GM19397 (cell line): ENCODE measurements around the gene CARNS1.
A peak's percentile ranks its signal among the peaks of the same experiment; 100 is the strongest.

Source experiments
- ATAC-seq: cut with Tn5 transposase; IDR thresholded peaks from one replicate; pipeline ENCODE4 v1.9.1; 2021; ENCODE audit warnings: mild to moderate bottlenecking, moderate library complexity; ENCODE audit not compliant: unreplicated experiment

Gene CARNS1

GRCh38 chr11:67375320-67376055 lies 40.0 kb upstream of the CARNS1 start:
- no peak for ATAC-seq

DNA sequence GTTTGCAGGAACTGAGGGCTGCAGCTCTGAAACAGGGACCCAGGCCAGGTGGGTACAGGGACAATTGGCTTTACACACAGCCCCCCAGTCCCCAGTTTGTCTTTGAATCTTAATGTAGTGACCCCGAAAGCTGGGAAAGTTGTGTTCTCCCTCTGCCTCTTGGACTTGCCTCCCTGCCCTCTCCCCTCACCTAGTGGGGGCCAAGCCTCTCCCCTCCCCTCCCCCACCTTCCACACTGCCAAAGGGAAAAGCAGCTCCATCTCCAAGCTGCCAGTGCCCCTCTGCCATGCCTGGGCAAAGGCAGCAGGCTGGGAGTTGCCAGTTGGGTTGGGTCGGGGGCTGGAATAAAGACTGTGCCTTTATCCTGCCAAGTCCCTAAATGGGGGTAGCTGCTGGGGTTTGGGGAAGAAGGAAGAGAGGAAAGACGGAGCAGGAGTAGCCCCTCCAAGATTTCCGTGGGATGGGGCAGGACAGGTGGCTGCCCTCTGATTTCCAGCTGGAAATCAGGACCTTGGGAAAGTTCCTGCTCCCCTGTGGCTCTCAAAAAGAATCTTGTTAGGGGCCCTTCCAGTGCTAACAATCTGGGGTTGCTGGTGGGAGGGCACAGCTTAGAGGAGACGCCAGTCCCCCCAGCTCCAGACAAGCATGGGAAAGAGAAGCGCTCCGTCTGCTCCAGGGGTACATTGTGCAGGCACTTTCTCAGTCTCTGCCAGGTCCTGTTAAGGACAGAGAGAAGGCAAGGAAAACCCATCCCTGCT lies 39.2 kb upstream of the CARNS1 start:
- ATAC-seq = no peak

- no peak for ATAC-seq
Measured at GRCh38 chr11:67376873-67377808, 38.3 kb upstream of the CARNS1 start.

DNA sequence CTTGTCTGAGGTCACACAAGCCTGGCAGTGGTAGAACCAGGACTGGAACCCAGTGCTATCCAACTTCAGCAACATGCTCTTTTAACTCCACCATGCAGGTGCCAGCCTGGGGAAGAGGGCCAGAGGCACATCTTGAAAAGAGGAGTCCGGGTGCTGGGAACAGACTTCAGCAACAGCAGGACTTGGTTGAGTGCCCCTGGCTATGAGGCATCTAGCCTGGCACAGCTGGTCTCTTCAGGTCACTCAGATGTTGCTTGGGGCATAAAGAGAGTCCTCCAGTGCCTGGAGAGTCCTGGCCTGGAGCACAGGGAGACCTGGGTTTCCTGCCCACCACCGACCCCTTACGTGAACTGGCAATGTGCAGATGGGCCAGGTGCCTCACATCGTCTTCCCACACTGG lies 36.9 kb upstream of the CARNS1 start:
- no peak for ATAC-seq

GRCh38 chr11:67379061-67380058 lies 36.1 kb upstream of the CARNS1 start:
- ATAC-seq = no peak

- no peak for ATAC-seq
Measured at GRCh38 chr11:67381244-67381972, 34.1 kb upstream of the CARNS1 start.

- ATAC-seq = no peak
Measured at GRCh38 chr11:67382276-67383136, 33.0 kb upstream of the CARNS1 start.

- ATAC-seq = no peak
Measured at GRCh38 chr11:67384851-67385366, 30.6 kb upstream of the CARNS1 start.

- no peak for ATAC-seq
Measured at GRCh38 chr11:67387069-67387468, 28.4 kb upstream of the CARNS1 start.

DNA sequence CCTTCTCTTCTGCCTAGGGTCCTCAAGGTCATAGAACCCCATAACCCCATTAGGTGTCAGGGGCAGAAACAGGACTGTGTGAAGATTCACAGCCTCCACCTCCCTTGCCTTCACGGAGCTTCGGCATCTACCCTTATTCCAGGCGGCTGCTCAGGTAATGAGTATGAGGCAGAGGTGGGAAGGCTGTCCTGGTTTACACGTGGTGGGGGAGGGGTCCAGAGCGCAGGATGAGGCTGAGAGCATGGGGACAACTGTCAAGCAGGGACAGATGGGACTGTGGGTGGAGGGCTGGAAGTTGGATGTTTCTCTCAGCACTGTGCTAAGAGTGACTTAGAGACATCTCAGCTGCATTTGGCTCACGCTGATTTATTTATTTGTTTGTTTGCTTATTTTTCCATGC lies 28.0 kb upstream of the CARNS1 start:
- no peak for ATAC-seq

GRCh38 chr11:67389477-67389876 lies 26.0 kb upstream of the CARNS1 start:
- ATAC-seq = no peak

DNA sequence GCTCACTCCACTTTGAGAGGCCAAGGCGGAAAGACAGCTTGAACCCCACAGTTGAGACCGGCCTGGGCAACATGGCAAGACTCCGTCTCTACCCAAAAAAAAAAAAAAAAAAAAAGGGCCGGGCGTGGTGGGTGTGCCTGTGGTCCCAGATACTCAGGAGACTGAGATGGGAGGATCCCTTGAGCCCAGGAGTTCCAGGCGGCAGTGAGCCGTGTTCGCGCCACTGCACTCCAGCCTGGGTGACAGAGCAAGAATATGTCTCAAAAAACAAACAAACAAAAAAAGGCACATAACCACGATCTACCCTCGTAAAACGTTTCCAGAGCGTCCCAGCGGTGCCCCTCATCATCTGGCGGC lies 24.6 kb upstream of the CARNS1 start:
- ATAC-seq = no peak

- peak; percentile 69 for ATAC-seq
Measured at GRCh38 chr11:67391304-67392182, 23.9 kb upstream of the CARNS1 start, which contains the start of gene RAD9A. RAD9A (plus strand) TSS chr11:67391986; CDS start chr11:67392045, 59 bp downstream.

DNA sequence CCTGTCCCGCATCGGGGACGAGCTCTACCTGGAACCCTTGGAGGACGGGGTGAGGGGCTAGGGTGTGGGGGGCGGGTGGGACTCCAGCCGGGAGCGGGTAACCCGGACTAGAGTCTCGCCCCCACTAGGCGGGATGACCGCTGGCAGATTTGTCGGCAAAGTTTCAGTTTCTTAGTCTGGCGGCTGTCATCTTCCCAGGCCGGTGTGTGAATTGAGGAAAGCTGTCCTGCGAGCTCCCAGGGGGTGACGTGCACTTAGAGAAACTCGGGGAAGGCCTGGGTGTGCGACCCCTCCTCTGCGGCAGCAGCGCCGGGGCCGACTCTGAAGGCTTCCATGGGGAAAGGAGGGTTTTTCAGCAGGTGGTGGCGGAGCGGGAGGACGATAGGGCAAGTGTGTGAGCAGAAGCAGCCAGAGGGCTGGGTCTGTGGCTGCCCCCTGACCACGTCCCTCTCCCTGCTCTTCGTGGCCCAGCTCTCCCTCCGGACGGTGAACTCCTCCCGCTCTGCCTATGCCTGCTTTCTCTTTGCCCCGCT lies 23.2 kb upstream of the CARNS1 start:
- ATAC-seq = no peak

- no peak for ATAC-seq
Measured at GRCh38 chr11:67393437-67393836, 22.0 kb upstream of the CARNS1 start.

DNA sequence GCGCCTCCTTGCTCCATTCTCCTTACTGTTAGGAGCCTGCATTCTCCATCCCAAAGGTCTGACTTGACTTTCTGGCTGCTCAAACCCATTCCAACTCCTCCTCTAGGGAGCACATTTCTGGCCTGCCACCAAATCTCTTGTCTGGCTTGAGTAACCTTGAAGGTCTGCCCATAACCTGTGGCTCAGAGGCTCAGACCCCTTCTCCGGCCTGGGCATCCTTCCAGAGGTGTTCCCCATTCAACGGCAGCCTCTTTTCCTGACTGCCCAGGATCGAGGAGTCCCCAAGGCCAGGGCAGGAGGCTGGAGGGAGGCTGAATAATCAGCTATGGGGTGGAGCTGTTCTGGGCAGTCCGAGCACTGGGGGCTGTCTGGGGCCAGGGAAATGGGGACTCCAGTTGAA lies 21.5 kb upstream of the CARNS1 start:
- no peak for ATAC-seq
